ENCODE data around the gene CELA1. TPM values are rescaled to one million over a fixed set of nuclear protein-coding genes. Genes with fewer than 3 reads are reported as not detected.
"Not testable (repeated sequence)": the region's sequence is repeated elsewhere in the genome, so short reads cannot be mapped to it uniquely, and the experiment has no call there.

Gene CELA1
- total RNA-seq, 1 experiment from 2014 or later, result not detected

DNA sequence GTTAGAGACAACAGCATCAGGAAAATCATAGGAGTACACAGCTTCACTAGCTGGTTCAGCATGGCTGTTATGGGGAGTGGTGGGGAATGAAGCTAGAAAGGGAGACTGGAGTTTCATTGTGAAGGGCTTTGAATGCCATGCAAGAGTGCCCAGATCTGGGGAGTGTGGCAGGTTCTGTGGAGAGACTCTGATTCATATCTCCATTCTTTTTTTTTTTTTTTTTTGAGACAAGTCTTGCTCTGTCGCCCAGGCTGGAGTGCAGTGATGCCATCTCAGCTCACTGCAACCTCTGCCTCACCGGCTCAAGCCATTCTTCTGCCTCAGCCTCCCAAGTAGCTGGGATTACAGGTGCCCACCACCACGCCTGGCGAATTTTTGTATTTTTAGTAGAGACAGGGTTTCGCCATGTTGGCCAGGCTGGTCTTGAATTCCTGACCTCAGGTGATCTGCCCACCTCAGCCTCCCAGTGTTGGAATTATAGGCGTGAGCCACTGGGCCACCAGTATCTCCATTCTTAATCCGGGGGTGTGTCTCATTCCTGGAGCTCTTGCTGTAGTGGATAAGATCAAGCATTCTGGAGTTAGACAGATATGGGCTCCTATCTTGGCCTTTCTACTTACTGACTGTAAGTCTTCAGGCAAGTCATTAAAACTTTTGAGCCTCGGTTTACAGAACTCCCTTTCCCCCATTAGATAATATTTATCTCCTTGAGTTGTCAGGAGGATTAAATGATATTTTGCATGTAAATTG is 28.2 kb downstream of the CELA1 start:
- not testable (repeated sequence) for DNase-seq (ENCODE audit: low spot score)

DNA sequence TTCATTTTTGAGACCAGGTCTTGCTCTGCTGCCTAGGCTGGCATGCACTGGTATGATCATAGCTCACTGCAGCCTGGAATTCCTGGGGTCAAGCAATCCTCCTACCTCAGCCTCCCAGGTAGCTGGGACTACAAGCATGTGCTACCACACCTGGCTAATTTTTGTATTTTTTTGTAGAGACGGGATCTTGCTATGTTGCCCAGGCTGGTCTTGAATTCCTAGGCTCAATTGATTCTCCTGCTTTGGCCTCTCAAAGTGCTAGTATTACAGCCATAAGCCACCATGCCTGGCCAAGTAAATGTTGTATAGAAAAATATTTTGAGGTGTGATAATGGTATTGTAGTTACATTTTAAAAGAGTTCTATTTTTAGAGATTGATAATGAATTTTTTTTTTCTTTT is 35.1 kb downstream of the CELA1 start:
- no peak for DNase-seq (ENCODE audit: low spot score)

DNA sequence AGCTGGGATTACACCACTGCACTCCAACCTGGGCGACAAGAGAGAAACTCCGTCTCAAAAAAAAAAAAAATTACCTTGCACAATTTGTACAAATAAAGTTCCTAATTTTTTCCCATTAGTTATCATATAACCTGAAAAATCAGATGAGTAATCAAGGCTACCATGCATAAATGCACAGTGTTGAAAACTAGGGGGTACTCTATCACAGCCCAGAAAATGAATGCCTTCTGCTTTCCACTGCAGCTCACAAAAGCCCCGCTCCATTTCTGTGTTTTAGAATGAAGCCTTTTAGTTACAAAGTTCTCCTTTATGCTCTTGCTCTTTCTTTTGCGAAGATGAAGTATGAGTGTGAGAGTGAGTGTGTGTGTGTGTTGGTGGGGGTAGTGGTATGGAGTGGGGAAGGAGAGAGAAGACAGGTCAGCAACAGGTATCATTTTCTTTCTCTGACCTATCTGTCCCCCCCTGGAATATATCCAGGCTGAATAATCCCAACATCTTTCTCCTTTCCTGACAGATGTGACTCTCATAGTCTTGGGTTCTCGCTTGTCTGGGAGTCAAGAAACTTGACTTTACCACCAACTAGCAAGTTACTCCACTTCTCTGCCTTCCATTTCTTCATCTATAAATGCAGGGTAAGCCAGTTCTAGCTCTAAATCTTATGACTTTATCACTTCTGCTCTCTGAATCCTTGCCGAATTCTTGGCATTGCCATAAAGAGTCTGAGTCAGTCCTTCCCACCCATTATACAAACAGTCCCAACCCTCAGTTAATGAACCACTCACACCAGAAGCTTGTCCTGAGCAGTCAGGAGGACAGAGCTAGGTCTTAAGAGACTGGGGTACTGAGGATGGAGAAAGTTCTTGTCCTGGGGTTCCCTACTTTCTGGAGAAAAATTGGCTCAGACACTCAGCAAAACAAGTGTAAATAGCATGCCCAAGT is 38.6 kb downstream of the CELA1 start:
- peak; percentile 64 for DNase-seq (ENCODE audit: low spot score)

DNA sequence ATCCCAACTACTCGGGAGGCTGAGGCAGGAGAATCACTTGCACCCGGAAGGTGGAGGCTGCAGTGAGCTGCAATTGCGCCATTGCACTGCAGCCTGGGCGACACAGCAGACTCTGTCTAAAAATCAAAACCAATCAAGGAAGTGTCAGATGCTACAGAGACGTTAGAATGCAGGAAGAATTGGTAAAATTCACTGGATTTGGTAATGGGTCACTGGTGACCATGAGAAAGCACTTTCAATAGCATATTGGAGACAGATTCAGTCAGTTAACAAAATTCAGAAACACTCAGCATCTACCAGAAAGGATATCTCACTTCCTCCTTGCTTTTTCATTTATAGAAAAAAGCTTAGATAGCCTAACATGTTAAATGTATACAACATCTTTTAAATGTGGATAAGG is 40.0 kb downstream of the CELA1 start:
- DNase-seq (ENCODE audit: low spot score), result no peak

DNA sequence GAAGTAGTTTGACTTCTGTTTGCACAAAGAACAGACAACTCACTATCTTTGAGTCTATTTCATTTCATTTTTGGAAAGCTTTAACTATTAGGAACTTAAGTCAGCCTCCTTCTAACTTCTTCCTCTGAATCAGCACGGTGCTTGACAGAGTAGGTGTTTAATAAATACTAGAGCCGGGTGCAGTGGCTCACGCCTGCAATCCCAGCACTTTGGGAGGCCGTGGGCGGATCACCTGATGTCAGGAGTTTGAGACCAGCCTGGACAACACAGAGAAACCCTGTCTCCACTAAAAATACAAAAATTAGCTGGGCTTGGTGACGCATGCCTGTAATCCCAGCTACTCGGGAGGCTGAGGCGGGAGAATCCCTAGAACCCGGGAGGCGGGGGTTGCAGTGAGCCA is 45.7 kb downstream of the CELA1 start:
- DNase-seq (ENCODE audit: low spot score), result not testable (repeated sequence)

DNA sequence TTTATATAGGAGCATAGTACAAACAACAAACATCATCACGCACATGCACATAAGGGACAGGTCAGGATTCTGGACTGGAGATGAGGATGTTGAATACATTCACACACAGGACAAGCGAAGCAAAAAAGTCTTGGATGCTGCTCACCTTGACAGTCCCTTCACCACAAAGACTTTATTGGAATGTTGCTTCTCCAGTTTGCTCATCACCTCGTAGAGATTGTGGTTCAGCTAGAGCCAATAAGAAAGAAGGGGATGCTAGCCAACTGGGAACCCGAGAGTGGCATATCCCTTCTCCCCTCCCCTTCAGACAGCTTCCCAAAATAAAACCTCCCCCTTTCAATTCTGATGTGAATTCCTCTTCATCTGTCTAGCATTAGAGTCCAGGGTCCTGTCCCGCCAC is 50.8 kb downstream of the CELA1 start:
- no peak for DNase-seq (ENCODE audit: low spot score)

DNA sequence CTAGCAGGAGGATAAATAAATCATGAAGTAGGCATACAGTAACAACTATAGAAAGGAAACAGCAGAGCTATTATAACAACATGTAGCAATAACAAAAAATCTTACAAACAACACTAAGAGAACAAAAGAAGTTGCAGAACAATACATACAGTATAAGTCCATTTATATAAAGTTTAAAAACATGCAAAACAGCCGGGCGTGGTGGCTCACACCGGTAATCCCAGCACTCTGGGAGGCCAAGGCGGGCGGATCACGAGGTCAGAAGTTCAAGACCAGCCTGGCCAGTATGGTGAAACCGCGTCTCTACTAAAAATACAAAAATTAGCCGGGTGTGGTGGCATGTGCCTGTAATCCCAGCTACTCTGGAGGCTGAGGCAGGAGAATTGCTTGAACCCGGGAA is 52.4 kb downstream of the CELA1 start:
- DNase-seq (ENCODE audit: low spot score), result not testable (repeated sequence)

DNA sequence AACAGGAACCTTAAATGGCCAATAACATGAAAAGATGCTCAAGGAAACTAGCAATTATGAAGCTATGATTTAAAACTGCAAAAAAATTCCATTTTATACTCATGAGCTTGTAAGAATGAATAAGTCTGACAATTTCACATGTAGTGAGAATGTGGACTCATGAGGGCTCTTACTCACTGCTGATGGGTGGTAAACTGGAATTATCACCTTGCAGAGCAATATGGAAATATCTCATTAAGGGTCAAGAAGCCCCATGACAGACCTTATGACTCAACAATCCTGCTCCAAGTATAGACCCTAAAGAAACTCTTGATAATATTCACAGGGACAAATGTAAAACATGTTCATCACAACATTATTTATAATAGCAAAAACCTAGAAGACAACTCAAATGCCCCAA is 52.8 kb downstream of the CELA1 start:
- no peak for DNase-seq (ENCODE audit: low spot score)

DNA sequence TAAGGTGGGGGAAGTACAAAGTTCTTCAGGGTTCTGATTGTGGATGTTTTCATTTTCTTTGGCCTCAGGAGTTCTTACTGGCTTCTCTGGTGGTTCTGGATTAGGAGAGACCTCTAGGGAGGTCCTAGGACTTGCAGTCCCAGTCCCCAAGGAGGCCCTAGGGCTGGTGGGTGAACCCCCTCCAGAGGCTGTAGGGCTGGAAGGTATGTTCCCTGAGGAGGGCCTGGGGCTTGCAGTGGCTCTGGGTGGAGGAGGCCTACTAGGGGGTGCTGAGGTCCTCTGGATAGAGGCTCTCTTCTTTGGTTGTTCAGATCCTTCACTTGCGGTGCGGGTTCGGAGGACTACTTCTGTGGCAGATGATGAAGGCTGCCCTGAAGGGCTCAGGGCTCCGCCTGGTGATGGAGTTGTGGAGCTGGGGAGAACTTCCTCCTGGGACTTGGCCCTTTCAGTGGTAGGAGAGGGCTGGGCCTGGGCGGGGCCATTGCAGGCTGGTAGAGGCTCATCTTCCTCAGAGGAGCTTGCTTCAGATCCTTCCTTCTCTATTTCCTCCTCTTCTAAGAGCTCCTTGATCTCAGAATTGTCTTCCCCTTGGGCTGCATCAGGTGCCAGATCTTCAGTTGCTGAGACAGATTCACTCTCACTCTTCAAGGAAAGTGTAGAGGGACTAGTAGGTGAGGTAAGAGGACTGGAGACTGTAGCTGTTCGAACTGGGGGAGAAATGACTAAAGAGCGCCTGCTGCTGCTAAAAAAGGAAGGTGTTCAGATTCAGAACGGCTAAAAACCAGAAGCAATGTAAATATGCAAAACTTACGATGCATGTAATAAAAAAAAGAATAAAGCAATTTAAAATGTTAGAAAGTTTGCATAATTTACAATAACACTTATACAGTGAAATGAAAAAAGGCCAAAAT is 54.6 kb downstream of the CELA1 start:
- DNase-seq (ENCODE audit: low spot score), result not testable (repeated sequence)

DNA sequence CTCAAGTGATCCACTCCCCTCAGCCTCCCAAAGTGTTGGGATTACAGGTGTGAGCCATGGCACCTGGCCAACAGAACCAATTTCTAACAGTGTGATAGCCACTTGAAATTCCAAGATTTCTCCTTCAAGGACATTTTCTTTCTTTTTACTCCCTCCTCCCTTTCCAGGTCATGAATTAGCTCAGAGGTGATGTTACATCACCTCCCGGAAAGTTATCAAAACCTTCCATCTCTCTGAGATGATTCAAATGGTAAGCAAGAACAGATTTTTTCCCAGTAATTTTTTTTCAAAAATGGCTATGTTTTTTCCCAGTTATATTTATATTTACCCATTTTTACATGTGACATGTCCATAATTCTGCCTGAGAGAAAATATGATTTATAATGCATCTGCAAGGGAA is 60.6 kb downstream of the CELA1 start:
- no peak for DNase-seq (ENCODE audit: low spot score)

DNA sequence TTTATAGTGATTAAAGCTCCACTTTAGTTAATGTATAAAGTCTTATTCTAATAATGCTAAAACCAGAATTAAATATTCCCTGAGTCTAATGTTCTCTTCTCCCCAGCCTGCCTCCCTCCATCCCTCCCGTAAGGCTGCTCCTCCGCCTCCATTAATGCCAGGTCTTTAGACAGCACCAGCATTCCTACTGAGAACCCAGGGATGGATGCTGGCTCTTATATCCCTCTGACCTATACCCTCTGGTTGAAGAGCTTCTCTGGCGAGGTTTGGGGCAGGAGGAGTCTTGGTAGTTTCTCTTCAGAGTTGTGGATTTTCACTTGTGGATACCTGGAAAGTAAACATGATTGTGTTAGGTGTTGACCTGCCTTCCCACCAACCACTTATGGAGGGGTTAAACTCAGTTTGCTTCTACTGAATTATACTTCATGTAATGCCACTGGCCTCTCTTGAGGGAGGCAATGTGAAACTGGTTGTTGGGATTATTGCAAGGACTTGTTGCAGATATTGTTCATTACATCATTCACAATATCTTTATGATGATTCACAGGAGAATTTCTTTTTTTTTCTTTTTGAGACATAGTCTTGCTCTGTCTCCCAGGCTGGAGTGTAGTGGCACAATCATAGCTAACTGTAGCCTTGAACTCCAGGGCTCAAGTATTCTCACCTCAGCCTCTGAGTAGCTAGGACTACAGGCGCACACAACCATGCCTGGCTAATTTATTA is 65.1 kb downstream of the CELA1 start:
- no peak for DNase-seq (ENCODE audit: low spot score)

Other genes with a start within 250 kb of the CELA1 start
- 4.7 and 6.5 TPM in 2 replicates for gene TFCP2, start 173.5 kb downstream of the CELA1 start, total RNA-seq (2014; rRNA removed; shearing (Covaris generic))
- 2.9 and 24.5 TPM in 2 replicates for gene POU6F1, start 128.6 kb downstream of the CELA1 start, total RNA-seq (2014; rRNA removed; shearing (Covaris generic))
- gene DAZAP2, start 107.9 kb downstream of the CELA1 start, total RNA-seq (2014; rRNA removed; shearing (Covaris generic)), result 270 and 319 TPM in 2 replicates
- 6.3 and 13.8 TPM in 2 replicates for gene SMAGP, start 76.3 kb downstream of the CELA1 start, total RNA-seq (2014; rRNA removed; shearing (Covaris generic))
- gene BIN2, start 22.5 kb downstream of the CELA1 start, total RNA-seq (2014; rRNA removed; shearing (Covaris generic)), result not detected in 2 replicates
- 0.06 TPM in 1 of 2 replicates, not detected in the other for gene GALNT6, start 44.7 kb upstream of the CELA1 start, total RNA-seq (2014; rRNA removed; shearing (Covaris generic))
- gene SLC4A8, start 78.2 kb upstream of the CELA1 start, total RNA-seq (2014; rRNA removed; shearing (Covaris generic)), result 2.1 and 2.6 TPM in 2 replicates
- gene SCN8A, start 244.6 kb upstream of the CELA1 start, total RNA-seq (2014; rRNA removed; shearing (Covaris generic)), result 0.27 and 0.43 TPM in 2 replicates

Data from H4 (cell line).